ENCODE data around the gene HECW1.

GRCh38 chr7:43406961-43407360 is 294.5 kb downstream of the HECW1 start:
- TF ChIP-seq CTCF (IDR thresholded peaks at IDR 0.05), result no peak
- TF ChIP-seq KDM1A (IDR thresholded peaks at IDR 0.05; ENCODE audit: low read depth), result no peak
- no peak for TF ChIP-seq REST (IDR thresholded peaks at IDR 0.05)
- TF ChIP-seq POLR2A (IDR thresholded peaks at IDR 0.05; ENCODE audit: low read length), result no peak
- TF ChIP-seq ZNF302 (CRISPR knock-in tag; IDR thresholded peaks at IDR 0.05), result no peak
- TF ChIP-seq POLR2AphosphoS2 (conservative IDR thresholded peaks at IDR 0.05; ENCODE audit: low read length), result no peak
- no peak for TF ChIP-seq RAD21 (conservative IDR thresholded peaks at IDR 0.05 in 1 of 2, IDR thresholded peaks at IDR 0.05 in 1 of 2)
- no peak for TF ChIP-seq CEBPB (IDR thresholded peaks at IDR 0.05)
- no peak for TF ChIP-seq PBX3 (IDR thresholded peaks at IDR 0.05)
- no peak for TF ChIP-seq MAZ (IDR thresholded peaks at IDR 0.05; ENCODE audit: borderline replicate concordance, low read depth, low read length)
- TF ChIP-seq CHD4 (IDR thresholded peaks at IDR 0.05; ENCODE audit: borderline replicate concordance), result no peak
- no peak for TF ChIP-seq CBX8 (IDR thresholded peaks at IDR 0.05)
- no peak for TF ChIP-seq ZFP36 (IDR thresholded peaks at IDR 0.05; ENCODE audit: borderline replicate concordance, partially characterized antibody)
